Melanocyte of skin (primary cell): ENCODE measurements around the gene PPDPF. TPM values are rescaled to one million over a fixed set of nuclear protein-coding genes. Genes with fewer than 3 reads are reported as not detected.

ENCODE experiments used
- total RNA-seq, 2 donors: library from RNA; depleted of rRNA; stranded (reverse); fragments of >200 nt; gene quantifications; 2 replicates each; pipeline ENCODE4 v1.2.3, GENCODE V29; 2012

PPDPF gene, protein sequence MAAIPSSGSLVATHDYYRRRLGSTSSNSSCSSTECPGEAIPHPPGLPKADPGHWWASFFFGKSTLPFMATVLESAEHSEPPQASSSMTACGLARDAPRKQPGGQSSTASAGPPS
- total RNA-seq, result 10 to 100 TPM; 50.6 to 81.6 TPM

GRCh38 chr20:63520504-63520933, at the start of gene PPDPF:
PPDPF (plus strand) TSS chr20:63520765; CDS start chr20:63521309, 544 bp downstream.

DNA sequence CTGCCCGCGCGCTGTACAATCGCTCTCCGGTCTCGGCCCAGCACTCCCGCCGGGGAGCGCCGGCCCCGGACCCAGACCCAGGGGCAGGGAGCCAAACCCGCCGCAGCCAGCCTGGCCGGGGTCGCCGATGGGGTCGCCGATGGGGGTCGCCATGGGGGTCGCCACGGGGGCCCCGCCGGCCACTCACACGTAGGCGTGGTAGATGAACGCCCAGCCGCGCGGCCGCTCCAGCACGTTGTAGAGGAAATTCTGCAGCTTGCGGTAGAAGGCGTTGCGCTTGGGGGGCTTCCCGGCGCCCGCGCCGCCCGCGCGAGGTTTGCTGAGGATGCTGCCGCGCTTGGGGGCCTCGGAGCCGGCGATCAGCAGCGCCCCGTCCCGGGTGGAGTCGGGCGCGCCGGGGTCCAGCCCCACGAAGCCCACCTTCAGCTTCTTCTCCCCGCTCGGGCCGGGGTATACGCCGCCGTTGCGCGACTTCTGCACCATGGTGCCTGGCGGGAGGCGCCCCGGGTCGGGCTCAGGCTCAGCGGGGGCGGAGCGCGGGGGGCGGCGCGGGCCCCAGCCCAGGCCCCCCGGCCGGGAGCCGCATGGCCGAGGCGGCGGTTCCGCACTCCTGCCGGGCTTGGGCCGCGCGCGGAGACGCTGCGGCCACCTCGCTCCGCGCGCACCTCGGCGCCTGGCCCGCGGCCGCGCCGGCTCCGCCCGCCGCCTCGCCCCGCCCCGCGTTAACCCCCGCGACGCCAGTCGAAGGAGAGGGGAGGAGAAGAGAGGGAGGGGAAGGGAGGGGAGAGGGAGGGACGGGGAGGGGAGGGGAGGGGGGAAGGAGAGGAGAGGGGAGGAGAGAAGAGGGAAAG, 48.4 kb upstream of the PPDPF start, which contains the start of gene KCNQ2:
TSS of gene KCNQ2 (minus strand) at position 675 of the 851 bp plus-strand sequence. CDS start at position 483, 192 bp downstream.

DNA sequence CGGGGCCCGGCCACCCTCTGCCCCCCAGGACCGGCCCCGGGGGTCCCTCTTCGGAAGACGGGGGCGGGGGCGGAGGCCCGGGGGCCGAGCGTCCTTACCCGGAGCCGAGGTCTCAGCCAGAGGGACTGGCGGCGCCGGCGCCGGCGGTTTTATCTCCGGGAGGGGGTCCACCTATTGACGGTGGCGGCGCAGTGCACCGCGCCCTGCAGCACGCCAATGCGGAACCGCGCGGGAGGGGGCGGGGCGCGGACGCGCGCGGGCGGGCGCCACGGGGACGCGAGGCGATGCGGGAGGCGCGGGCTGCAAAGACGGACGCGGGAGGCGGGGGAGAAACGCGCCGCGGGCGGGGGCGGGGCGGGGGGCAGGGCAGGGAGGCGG, 21.6 kb upstream of the PPDPF start, which contains the start of gene EEF1A2:
TSS of gene EEF1A2 (minus strand) at position 124 of the 378 bp plus-strand sequence. CDS start 1,320 bp downstream, outside the sequence.

DNA sequence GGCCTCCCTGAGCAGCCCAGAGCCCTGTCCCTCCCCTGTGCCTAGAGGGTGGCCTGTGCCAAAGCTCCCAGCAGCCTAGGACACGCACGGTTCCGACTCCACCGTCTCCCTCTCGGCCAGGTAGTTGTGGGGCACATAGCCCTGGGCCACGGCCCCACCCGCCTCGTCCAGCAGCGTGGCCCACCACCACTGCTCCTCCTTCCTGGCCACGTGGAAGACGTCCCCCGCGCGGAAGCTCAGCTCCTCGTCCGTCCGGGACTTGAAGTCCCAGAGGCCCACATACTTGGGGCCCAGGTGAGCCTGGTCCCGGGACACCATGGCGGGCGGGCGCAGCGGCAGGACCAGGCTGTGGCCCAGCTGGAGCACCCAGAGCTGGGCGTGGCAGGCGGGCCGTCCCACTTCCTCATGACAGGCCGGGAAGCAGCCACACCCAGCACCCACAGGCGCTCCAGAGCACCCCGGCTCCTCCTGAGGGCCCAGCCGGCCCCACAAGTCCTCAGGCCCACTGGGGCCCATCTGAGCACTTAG, 16.5 kb downstream of the PPDPF start, which contains the start of gene PTK6:
TSS of gene PTK6 (minus strand) at position 380 of the 528 bp plus-strand sequence. CDS start at position 318, 62 bp downstream.

DNA sequence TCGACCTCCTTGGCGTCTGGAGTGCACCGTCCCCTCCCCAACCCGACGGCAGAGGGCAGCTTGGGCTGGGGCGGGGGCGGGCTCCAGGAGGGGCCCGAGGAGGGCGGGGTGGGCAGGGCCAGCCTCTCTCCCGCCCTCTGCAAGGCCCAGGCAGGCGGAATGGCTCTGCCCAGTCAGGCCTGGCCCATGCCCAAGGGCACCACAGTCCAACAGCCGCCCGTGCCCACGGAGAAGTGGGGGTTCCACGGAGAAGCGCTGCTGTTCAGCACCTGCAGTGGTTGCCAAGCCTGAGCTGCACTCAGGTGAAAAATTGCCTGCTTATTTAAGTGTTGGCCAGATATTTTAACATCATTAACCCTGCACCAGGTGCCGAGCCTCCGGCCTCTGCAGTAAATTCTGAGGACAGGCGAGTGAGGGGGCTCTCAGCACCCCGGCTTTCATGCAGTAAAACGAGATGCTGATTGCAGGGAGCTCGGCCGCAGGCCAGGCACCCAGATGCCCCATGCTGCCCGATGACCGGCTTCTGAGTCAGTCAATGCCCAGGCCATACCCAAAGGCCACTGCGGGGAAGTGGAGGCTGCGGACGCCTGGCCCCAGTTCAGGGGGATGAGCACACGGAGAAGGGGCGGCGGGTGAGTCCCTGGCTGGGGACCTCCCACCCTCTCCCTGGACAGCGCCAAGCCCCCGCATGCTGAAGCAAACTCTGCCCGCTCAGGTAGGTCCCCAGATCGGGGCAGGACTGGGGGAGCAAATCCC, 27.3 kb downstream of the PPDPF start, which contains the start of gene SRMS:
TSS of gene SRMS (minus strand) at position 25 of the 756 bp plus-strand sequence. CDS start 286 bp downstream, outside the sequence.

GRCh38 chr20:63553933-63554290, 33.3 kb downstream of the PPDPF start, which contains the start of gene FNDC11:
FNDC11 (plus strand) TSS chr20:63554159; CDS start chr20:63555664, 1,505 bp downstream.

Other genes with a start within 250 kb of the PPDPF start
- 10 to 100 TPM; 63.9 to 67.8 TPM for gene ARFGAP1, start 248.0 kb upstream of the PPDPF start, total RNA-seq
- under 1 TPM in 1 of 2 donors, not detected in 1; 0.34 TPM for gene COL20A1, start 227.6 kb upstream of the PPDPF start, total RNA-seq
- gene CHRNA4, start 159.4 kb upstream of the PPDPF start, total RNA-seq, result not detected
- not detected for gene KCNQ2, start 48.1 kb upstream of the PPDPF start, total RNA-seq
- gene EEF1A2, start 21.7 kb upstream of the PPDPF start, total RNA-seq, result under 1 TPM in 1 of 2 donors, not detected in 1; 0.34 TPM
- gene PTK6, start 16.6 kb downstream of the PPDPF start, total RNA-seq, result under 1 TPM; 0.33 to 0.34 TPM
- not detected for gene SRMS, start 27.0 kb downstream of the PPDPF start, total RNA-seq
- gene FNDC11, start 33.4 kb downstream of the PPDPF start, total RNA-seq, result under 1 TPM in 1 of 2 donors, not detected in 1; 0.33 TPM
- 100 to 1,000 TPM; 424 to 506 TPM for gene HELZ2, start 53.5 kb downstream of the PPDPF start, total RNA-seq
- 1 to 10 TPM; 5.3 to 6.9 TPM for gene GMEB2, start 106.3 kb downstream of the PPDPF start, total RNA-seq
- 10 to 100 TPM in 1 of 2 donors, 1 to 10 TPM in 1; 8.6 to 19.0 TPM for gene STMN3, start 132.7 kb downstream of the PPDPF start, total RNA-seq
- 10 to 100 TPM; 10.7 to 15.0 TPM for gene RTEL1, start 137.5 kb downstream of the PPDPF start, total RNA-seq
- under 1 TPM; 0.67 to 0.69 TPM for gene TNFRSF6B, start 175.9 kb downstream of the PPDPF start, total RNA-seq
- gene ARFRP1, start 187.2 kb downstream of the PPDPF start, total RNA-seq, result 10 to 100 TPM; 20.0 TPM
- gene ZGPAT, start 187.3 kb downstream of the PPDPF start, total RNA-seq, result 10 to 100 TPM; 14.8 to 16.0 TPM
- 1 to 10 TPM; 1.4 to 1.7 TPM for gene LIME1, start 215.9 kb downstream of the PPDPF start, total RNA-seq
- 1 to 10 TPM; 5.9 to 7.7 TPM for gene SLC2A4RG, start 219.0 kb downstream of the PPDPF start, total RNA-seq